Activated CD8-positive, alpha-beta T cell treated with anti-CD3 and anti-CD28 coated beads for 36 hours (primary cell): ENCODE measurements around the gene TCF7L2. TPM values are rescaled to one million over a fixed set of nuclear protein-coding genes. Genes with fewer than 3 reads are reported as not detected.

Experiments
- ATAC-seq: fragments of 200-7000 bp; cut with Tn5 transposase; one replicate; pipeline ENCODE4 v1.10.0; 2021; ENCODE audit warnings: mild to moderate bottlenecking, moderate library complexity
- CTCF ChIA-PET: fragments of 350-600 bp; sonication (Branson Sonifier 250); formaldehyde crosslinking; loops from one replicate; lab custom pipeline; 2021; ENCODE audit warnings: antibody characterized with exemption; lab: Charles Lee
- POLR2A ChIA-PET: fragments of 350-600 bp; sonication (Branson Sonifier 250); formaldehyde crosslinking; loops from one replicate; lab custom pipeline; 2021; ENCODE audit warnings: antibody characterized with exemption; lab: Charles Lee
- DNase-seq: peaks from one replicate; pipeline ENCODE4 v3.0.0-alpha.2; 2020
- H3K27ac Mint-ChIP-seq: one replicate; pipeline ENCODE4 v1.8.0; 2021; ENCODE audit warnings: mild to moderate bottlenecking, mixed read lengths
- H3K27me3 Mint-ChIP-seq: one replicate; pipeline ENCODE4 v1.8.0; 2021; ENCODE audit warnings: mixed read lengths
- H3K36me3 Mint-ChIP-seq: one replicate; pipeline ENCODE4 v1.8.0; 2021; ENCODE audit warnings: low read depth, mixed read lengths
- H3K4me1 Mint-ChIP-seq: one replicate; pipeline ENCODE4 v1.8.0; 2021; ENCODE audit warnings: low read depth, mixed read lengths
- H3K4me3 Mint-ChIP-seq: one replicate; pipeline ENCODE4 v1.8.0; 2021; ENCODE audit warnings: mild to moderate bottlenecking, moderate library complexity, mixed read lengths
- H3K9me3 Mint-ChIP-seq: one replicate; pipeline ENCODE4 v1.8.0; 2021; ENCODE audit warnings: mixed read lengths
- CTCF ChIP-seq: fragments of 200-600 bp; IDR thresholded peaks from one replicate; pipeline ENCODE4 v1.8.0; 2022; ENCODE audit warnings: antibody characterized with exemption, mild to moderate bottlenecking
- intact Hi-C: fragments of 100-400 bp; cut with micrococcal nuclease; formaldehyde crosslinking; loops from one replicate; pipeline ENCODE4 v1.10.0; 2022
- total RNA-seq, 2 experiments: library from RNA; stranded (reverse); gene quantifications; one replicate each; pipeline ENCODE4 v1.2.3, GENCODE V29; 2021

Gene TCF7L2
- total RNA-seq, 2 experiments from 2014 or later: 1.5 to 1.6 TPM

GRCh38 chr10:113113918-113114317 lies 163.9 kb downstream of the TCF7L2 start:
- ATAC-seq (no peak), DNase-seq (no peak)
- no peaks in the 10 kb centered on the region for H3K36me3 Mint-ChIP-seq
- H3K9me3 Mint-ChIP-seq: no peaks in the 10 kb centered on the region
- H3K27me3 Mint-ChIP-seq: peaks cover 2% of the 10 kb centered on the region
- TF ChIP-seq CTCF: no peak
- intact Hi-C loops: no loop called here
- ChIA-PET POLR2A (no interaction called here), CTCF (no interaction called here)
- no peaks in the 10 kb centered on the region for H3K4me1 Mint-ChIP-seq
- H3K4me3 Mint-ChIP-seq: no peak overlapping the region
- H3K27ac Mint-ChIP-seq: no peak overlapping the region

GRCh38 chr10:113115556-113115955 lies 165.5 kb downstream of the TCF7L2 start:
- TF ChIP-seq CTCF: no peak
- H3K36me3 Mint-ChIP-seq: no peaks in the 10 kb centered on the region
- POLR2A ChIA-PET: no interaction called here
- intact Hi-C loops: no loop called here
- no peaks in the 10 kb centered on the region for H3K9me3 Mint-ChIP-seq
- DNase-seq (no peak), ATAC-seq (no peak)
- CTCF ChIA-PET: no interaction called here
- no peak overlapping the region for H3K27ac Mint-ChIP-seq
- H3K4me1 Mint-ChIP-seq: no peaks in the 10 kb centered on the region
- no peak overlapping the region for H3K4me3 Mint-ChIP-seq
- peaks cover 5% of the 10 kb centered on the region for H3K27me3 Mint-ChIP-seq

GRCh38 chr10:113118882-113119281 lies 168.8 kb downstream of the TCF7L2 start:
- POLR2A ChIA-PET: no interaction called here
- intact Hi-C loops: no loop called here
- Mint-ChIP-seq H3K27ac (no peak overlapping the region), H3K9me3 (no peaks in the 10 kb centered on the region), H3K27me3 (peaks cover 14% of the 10 kb centered on the region), H3K36me3 (no peaks in the 10 kb centered on the region), H3K4me1 (no peaks in the 10 kb centered on the region), H3K4me3 (no peak overlapping the region)
- CTCF ChIA-PET: no interaction called here
- no peak for TF ChIP-seq CTCF
- ATAC-seq: no peak
- DNase-seq: no peak

GRCh38 chr10:113119801-113120200 lies 169.8 kb downstream of the TCF7L2 start:
- POLR2A ChIA-PET: no interaction called here
- no peak overlapping the region for H3K27ac Mint-ChIP-seq
- no peak overlapping the region for H3K4me3 Mint-ChIP-seq
- H3K27me3 Mint-ChIP-seq: peaks cover 18% of the 10 kb centered on the region
- intact Hi-C loops: no loop called here
- CTCF ChIA-PET: no interaction called here
- no peaks in the 10 kb centered on the region for H3K9me3 Mint-ChIP-seq
- no peak for DNase-seq
- H3K4me1 Mint-ChIP-seq: no peaks in the 10 kb centered on the region
- H3K36me3 Mint-ChIP-seq: no peaks in the 10 kb centered on the region
- ATAC-seq: no peak
- no peak for TF ChIP-seq CTCF

- no peaks in the 10 kb centered on the region for H3K9me3 Mint-ChIP-seq
- POLR2A ChIA-PET: interaction anchor here (1.0 kb wide), 1 partner anchor 116 kb away, joined by 4 read pairs; no protein-coding TSS in a partner anchor
- no peak overlapping the region for H3K27ac Mint-ChIP-seq
- no peaks in the 10 kb centered on the region for H3K36me3 Mint-ChIP-seq
- no peak for TF ChIP-seq CTCF
- CTCF ChIA-PET: no interaction called here
- ATAC-seq: no peak
- intact Hi-C loops: no loop called here
- H3K4me1 Mint-ChIP-seq: peaks cover 1% of the 10 kb centered on the region
- peaks cover 25% of the 10 kb centered on the region for H3K27me3 Mint-ChIP-seq
- no peak overlapping the region for H3K4me3 Mint-ChIP-seq
- DNase-seq: no peak
Measured at GRCh38 chr10:113121153-113121552, 171.1 kb downstream of the TCF7L2 start.
